GM23338 (cell line): ENCODE results near the gene HPS3. TPM values are rescaled to one million over a fixed set of nuclear protein-coding genes. Genes with fewer than 3 reads are reported as not detected.
A peak's percentile ranks its signal among the peaks of the same experiment; 100 is the strongest.

Experiments
- ATAC-seq: fragments of 200-7000 bp; cut with Tn5 transposase; 3 replicates; pipeline ENCODE4 v1.9.1; 2020
- DNase-seq: peaks from one replicate; pipeline ENCODE4 v3.0.0-alpha.2; 2015; ENCODE audit warnings: low spot score
- H2AFZ ChIP-seq: fragments of 200-600 bp; sonication (generic); 2 replicates; pipeline ENCODE4 v1.8.0; 2016; ENCODE audit warnings: antibody characterized with exemption, mild to moderate bottlenecking, moderate library complexity
- H3F3A ChIP-seq: fragments of 200-600 bp; sonication (generic); replicated peaks from 2 replicates; pipeline ENCODE4 v1.8.0; 2017; ENCODE audit warnings: antibody characterized with exemption, mixed run types, low read depth
- H3K27ac ChIP-seq: fragments of 200-600 bp; sonication (generic); 2 replicates; pipeline ENCODE4 v1.6.1; 2016; ENCODE audit warnings: low read depth
- H3K27me3 ChIP-seq: fragments of 200-600 bp; sonication (generic); 2 replicates; pipeline ENCODE4 v1.8.0; 2016; ENCODE audit warnings: mild to moderate bottlenecking, mixed run types, moderate library complexity; ENCODE audit not compliant: insufficient read depth
- H3K36me3 ChIP-seq: fragments of 200-600 bp; sonication (generic); 2 replicates; pipeline ENCODE4 v1.8.0; 2016; ENCODE audit warnings: mild to moderate bottlenecking; ENCODE audit not compliant: insufficient read depth
- H3K4me1 ChIP-seq: fragments of 200-600 bp; sonication (generic); 2 replicates; pipeline ENCODE4 v1.8.0; 2016; ENCODE audit warnings: mild to moderate bottlenecking, moderate library complexity; ENCODE audit not compliant: insufficient read depth
- H3K4me2 ChIP-seq: fragments of 200-600 bp; sonication (generic); 2 replicates; pipeline ENCODE4 v1.7.1; 2017; ENCODE audit warnings: mixed run types
- H3K4me3 ChIP-seq: fragments of 200-600 bp; sonication (generic); 2 replicates; pipeline ENCODE4 v1.6.1; 2016; ENCODE audit warnings: mixed run types
- H3K79me2 ChIP-seq: fragments of 200-600 bp; sonication (generic); replicated peaks from 2 replicates; pipeline ENCODE4 v1.8.0; 2017; ENCODE audit warnings: mild to moderate bottlenecking; ENCODE audit not compliant: insufficient read depth
- H3K9me2 ChIP-seq: fragments of 200-600 bp; sonication (generic); 2 replicates; pipeline ENCODE4 v1.8.0; 2017; ENCODE audit not compliant: insufficient read depth
- H4K20me1 ChIP-seq: fragments of 200-600 bp; sonication (generic); replicated peaks from 2 replicates; pipeline ENCODE4 v1.8.0; 2017; ENCODE audit warnings: mild to moderate bottlenecking; ENCODE audit not compliant: insufficient read depth
- H3K27ac Mint-ChIP-seq: 2 replicates; pipeline ENCODE4 v1.8.0; 2020; ENCODE audit warnings: inconsistent platforms, mild to moderate bottlenecking, moderate library complexity, mixed read lengths
- H3K27me3 Mint-ChIP-seq: 3 replicates; pipeline ENCODE4 v1.8.0; 2022; ENCODE audit warnings: low read depth, mild to moderate bottlenecking, moderate library complexity, mixed read lengths, inconsistent platforms; ENCODE audit not compliant: insufficient read depth, poor library complexity
- H3K36me3 Mint-ChIP-seq: 3 replicates; pipeline ENCODE4 v1.8.0; 2021; ENCODE audit warnings: low read depth, mild to moderate bottlenecking, inconsistent platforms, moderate library complexity, mixed read lengths
- H3K4me1 Mint-ChIP-seq: 3 replicates; pipeline ENCODE4 v1.8.0; 2020; ENCODE audit warnings: mild to moderate bottlenecking, inconsistent platforms, mixed read lengths
- H3K4me3 Mint-ChIP-seq: 3 replicates; pipeline ENCODE4 v1.8.0; 2021; ENCODE audit warnings: moderate library complexity, mild to moderate bottlenecking, inconsistent platforms, mixed read lengths
- H3K9me3 Mint-ChIP-seq: 3 replicates; pipeline ENCODE4 v1.8.0; 2020; ENCODE audit warnings: moderate library complexity, mild to moderate bottlenecking, inconsistent platforms, mixed read lengths
- CREB1 ChIP-seq: fragments of 250-450 bp; sonication (Bioruptor Pico); IDR thresholded peaks from 2 replicates; pipeline ENCODE4 v1.5.0; 2020; ENCODE audit warnings: low read depth, mild to moderate bottlenecking, moderate library complexity
- EZH2 ChIP-seq: fragments of 200-600 bp; sonication (generic); IDR thresholded peaks from one replicate; pipeline ENCODE4 v1.8.0; 2017; ENCODE audit warnings: antibody characterized with exemption, mild to moderate bottlenecking, low read depth; ENCODE audit not compliant: unreplicated experiment
- EZH2phosphoT487 ChIP-seq: fragments of 200-600 bp; sonication (generic); IDR thresholded peaks from one replicate; pipeline ENCODE4 v1.8.1; 2018; ENCODE audit warnings: antibody characterized with exemption; ENCODE audit not compliant: unreplicated experiment
- JUNB ChIP-seq: IDR thresholded peaks from one replicate; pipeline ENCODE4 v1.6.1; 2016; ENCODE audit warnings: antibody characterized with exemption; ENCODE audit not compliant: unreplicated experiment
- NANOG ChIP-seq: IDR thresholded peaks from 2 replicates; pipeline ENCODE4 v1.6.1; 2016; ENCODE audit warnings: antibody characterized with exemption, borderline replicate concordance
- POLR2AphosphoS5 ChIP-seq: IDR thresholded peaks from 2 replicates; pipeline ENCODE4 v1.6.1; 2016; ENCODE audit warnings: antibody characterized with exemption, low read depth
- STAT1 ChIP-seq: IDR thresholded peaks from one replicate; pipeline ENCODE4 v1.6.1; 2016; ENCODE audit warnings: antibody characterized with exemption; ENCODE audit not compliant: unreplicated experiment
- ZNF114 ChIP-seq: fragments of 250-450 bp; sonication (Bioruptor Pico); IDR thresholded peaks from 2 replicates; pipeline ENCODE4 v1.5.0; 2020; ENCODE audit warnings: mild to moderate bottlenecking, moderate library complexity
- ZNF331 ChIP-seq: fragments of 250-450 bp; sonication (Bioruptor Pico); IDR thresholded peaks from 2 replicates; pipeline ENCODE4 v1.5.0; 2020; ENCODE audit warnings: low read depth, mild to moderate bottlenecking, moderate library complexity
- polyA plus RNA-seq: library from polyadenylated mRNA; unstranded; fragments of >200 nt; fragmentation: Nextera tagmentation; extraction: Ambion mirVana; gene quantifications from 2 replicates; pipeline ENCODE4 v1.2.1, GENCODE V29; 2016
- total RNA-seq: library from RNA; depleted of rRNA; stranded (reverse); fragments of >200 nt; shearing (Covaris generic); gene quantifications from 2 replicates; pipeline ENCODE4 v1.2.3, GENCODE V29; 2014
- TF ChIP-seq, protein P1 (sequence below), 2 experiments: fragments of 200-600 bp in 1 of 2; sonication (generic) in 1 of 2; conservative IDR thresholded peaks; 2 replicates each; pipeline versions ENCODE4 v1.5.1 to v1.6.1; 2016 to 2017; ENCODE audit warnings: antibody characterized with exemption in 2 of 2, low read depth in 2 of 2, mild to moderate bottlenecking in 2 of 2, moderate library complexity in 1 of 2
- TF ChIP-seq, protein P2 (sequence below): IDR thresholded peaks from one replicate; pipeline ENCODE4 v1.6.1; 2018; ENCODE audit warnings: antibody characterized with exemption; ENCODE audit not compliant: unreplicated experiment
- TF ChIP-seq, protein P3 (sequence below): fragments of 250-450 bp; sonication (Bioruptor Pico); IDR thresholded peaks from 2 replicates; pipeline ENCODE4 v1.5.0; 2020; ENCODE audit warnings: mild to moderate bottlenecking, moderate library complexity
- TF ChIP-seq, protein P4 (sequence below): IDR thresholded peaks from 2 replicates; pipeline ENCODE4 v1.6.1; 2016; ENCODE audit warnings: antibody characterized with exemption

Gene HPS3
- total and polyA plus RNA-seq, 2 experiments from 2014 or later: 41.7 to 66.8 TPM

DNA sequence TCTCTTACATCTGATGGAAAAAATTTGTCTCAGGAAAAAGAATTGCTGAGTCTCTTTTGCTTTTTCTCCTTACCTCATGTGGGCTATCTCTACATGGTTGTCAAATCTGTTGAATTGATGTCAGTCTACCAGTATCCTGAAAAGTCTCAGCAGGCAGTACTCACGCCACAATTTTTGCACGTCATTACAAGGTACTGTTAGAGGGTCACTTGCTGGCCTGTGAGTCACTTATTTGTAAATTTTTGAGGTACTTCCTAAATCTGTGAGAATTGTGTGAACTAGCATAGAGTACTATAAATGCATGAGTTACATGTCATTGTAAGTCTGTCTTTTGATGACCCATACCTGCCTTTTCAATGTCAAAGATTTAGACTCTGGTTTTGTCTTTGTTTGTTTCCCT is 15.9 kb downstream of the HPS3 start:
- Histone ChIP-seq H3K27ac (peak overlapping the region; percentile 7), H3K79me2 (no peaks in the 10 kb centered on the region), H3K9me2 (no peaks in the 10 kb centered on the region), H3F3A (peaks cover 8% of the 10 kb centered on the region; the same call in 1 of the 2 replicates), H3K27me3 (no peaks in the 10 kb centered on the region), H4K20me1 (no peaks in the 10 kb centered on the region), H3K36me3 (peaks cover 32% of the 10 kb centered on the region), H2AFZ (no peak overlapping the region), H3K4me2 (no peak overlapping the region), H3K4me3 (no peak overlapping the region), H3K4me1 (no peaks in the 10 kb centered on the region)
- no peaks in the 10 kb centered on the region for H3K9me3 Mint-ChIP-seq
- no peak overlapping the region for H3K27ac Mint-ChIP-seq
- no peak for TF ChIP-seq ZNF331 (CRISPR knock-in tag)
- TF ChIP-seq JUNB: no peak
- TF ChIP-seq ZNF114 (CRISPR knock-in tag): no peak
- TF ChIP-seq, protein P1, sequence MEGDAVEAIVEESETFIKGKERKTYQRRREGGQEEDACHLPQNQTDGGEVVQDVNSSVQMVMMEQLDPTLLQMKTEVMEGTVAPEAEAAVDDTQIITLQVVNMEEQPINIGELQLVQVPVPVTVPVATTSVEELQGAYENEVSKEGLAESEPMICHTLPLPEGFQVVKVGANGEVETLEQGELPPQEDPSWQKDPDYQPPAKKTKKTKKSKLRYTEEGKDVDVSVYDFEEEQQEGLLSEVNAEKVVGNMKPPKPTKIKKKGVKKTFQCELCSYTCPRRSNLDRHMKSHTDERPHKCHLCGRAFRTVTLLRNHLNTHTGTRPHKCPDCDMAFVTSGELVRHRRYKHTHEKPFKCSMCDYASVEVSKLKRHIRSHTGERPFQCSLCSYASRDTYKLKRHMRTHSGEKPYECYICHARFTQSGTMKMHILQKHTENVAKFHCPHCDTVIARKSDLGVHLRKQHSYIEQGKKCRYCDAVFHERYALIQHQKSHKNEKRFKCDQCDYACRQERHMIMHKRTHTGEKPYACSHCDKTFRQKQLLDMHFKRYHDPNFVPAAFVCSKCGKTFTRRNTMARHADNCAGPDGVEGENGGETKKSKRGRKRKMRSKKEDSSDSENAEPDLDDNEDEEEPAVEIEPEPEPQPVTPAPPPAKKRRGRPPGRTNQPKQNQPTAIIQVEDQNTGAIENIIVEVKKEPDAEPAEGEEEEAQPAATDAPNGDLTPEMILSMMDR (conservative IDR thresholded peaks at IDR 0.05; ENCODE audit: low read depth in 2 of 2): no peak
- no peak for TF ChIP-seq EZH2phosphoT487
- no peak for TF ChIP-seq STAT1
- TF ChIP-seq, protein P2, sequence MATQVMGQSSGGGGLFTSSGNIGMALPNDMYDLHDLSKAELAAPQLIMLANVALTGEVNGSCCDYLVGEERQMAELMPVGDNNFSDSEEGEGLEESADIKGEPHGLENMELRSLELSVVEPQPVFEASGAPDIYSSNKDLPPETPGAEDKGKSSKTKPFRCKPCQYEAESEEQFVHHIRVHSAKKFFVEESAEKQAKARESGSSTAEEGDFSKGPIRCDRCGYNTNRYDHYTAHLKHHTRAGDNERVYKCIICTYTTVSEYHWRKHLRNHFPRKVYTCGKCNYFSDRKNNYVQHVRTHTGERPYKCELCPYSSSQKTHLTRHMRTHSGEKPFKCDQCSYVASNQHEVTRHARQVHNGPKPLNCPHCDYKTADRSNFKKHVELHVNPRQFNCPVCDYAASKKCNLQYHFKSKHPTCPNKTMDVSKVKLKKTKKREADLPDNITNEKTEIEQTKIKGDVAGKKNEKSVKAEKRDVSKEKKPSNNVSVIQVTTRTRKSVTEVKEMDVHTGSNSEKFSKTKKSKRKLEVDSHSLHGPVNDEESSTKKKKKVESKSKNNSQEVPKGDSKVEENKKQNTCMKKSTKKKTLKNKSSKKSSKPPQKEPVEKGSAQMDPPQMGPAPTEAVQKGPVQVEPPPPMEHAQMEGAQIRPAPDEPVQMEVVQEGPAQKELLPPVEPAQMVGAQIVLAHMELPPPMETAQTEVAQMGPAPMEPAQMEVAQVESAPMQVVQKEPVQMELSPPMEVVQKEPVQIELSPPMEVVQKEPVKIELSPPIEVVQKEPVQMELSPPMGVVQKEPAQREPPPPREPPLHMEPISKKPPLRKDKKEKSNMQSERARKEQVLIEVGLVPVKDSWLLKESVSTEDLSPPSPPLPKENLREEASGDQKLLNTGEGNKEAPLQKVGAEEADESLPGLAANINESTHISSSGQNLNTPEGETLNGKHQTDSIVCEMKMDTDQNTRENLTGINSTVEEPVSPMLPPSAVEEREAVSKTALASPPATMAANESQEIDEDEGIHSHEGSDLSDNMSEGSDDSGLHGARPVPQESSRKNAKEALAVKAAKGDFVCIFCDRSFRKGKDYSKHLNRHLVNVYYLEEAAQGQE: no peak
- TF ChIP-seq NANOG: no peak
- no peak for TF ChIP-seq POLR2AphosphoS5
- no peak for TF ChIP-seq CREB1 (CRISPR knock-in tag)
- TF ChIP-seq, protein P3, sequence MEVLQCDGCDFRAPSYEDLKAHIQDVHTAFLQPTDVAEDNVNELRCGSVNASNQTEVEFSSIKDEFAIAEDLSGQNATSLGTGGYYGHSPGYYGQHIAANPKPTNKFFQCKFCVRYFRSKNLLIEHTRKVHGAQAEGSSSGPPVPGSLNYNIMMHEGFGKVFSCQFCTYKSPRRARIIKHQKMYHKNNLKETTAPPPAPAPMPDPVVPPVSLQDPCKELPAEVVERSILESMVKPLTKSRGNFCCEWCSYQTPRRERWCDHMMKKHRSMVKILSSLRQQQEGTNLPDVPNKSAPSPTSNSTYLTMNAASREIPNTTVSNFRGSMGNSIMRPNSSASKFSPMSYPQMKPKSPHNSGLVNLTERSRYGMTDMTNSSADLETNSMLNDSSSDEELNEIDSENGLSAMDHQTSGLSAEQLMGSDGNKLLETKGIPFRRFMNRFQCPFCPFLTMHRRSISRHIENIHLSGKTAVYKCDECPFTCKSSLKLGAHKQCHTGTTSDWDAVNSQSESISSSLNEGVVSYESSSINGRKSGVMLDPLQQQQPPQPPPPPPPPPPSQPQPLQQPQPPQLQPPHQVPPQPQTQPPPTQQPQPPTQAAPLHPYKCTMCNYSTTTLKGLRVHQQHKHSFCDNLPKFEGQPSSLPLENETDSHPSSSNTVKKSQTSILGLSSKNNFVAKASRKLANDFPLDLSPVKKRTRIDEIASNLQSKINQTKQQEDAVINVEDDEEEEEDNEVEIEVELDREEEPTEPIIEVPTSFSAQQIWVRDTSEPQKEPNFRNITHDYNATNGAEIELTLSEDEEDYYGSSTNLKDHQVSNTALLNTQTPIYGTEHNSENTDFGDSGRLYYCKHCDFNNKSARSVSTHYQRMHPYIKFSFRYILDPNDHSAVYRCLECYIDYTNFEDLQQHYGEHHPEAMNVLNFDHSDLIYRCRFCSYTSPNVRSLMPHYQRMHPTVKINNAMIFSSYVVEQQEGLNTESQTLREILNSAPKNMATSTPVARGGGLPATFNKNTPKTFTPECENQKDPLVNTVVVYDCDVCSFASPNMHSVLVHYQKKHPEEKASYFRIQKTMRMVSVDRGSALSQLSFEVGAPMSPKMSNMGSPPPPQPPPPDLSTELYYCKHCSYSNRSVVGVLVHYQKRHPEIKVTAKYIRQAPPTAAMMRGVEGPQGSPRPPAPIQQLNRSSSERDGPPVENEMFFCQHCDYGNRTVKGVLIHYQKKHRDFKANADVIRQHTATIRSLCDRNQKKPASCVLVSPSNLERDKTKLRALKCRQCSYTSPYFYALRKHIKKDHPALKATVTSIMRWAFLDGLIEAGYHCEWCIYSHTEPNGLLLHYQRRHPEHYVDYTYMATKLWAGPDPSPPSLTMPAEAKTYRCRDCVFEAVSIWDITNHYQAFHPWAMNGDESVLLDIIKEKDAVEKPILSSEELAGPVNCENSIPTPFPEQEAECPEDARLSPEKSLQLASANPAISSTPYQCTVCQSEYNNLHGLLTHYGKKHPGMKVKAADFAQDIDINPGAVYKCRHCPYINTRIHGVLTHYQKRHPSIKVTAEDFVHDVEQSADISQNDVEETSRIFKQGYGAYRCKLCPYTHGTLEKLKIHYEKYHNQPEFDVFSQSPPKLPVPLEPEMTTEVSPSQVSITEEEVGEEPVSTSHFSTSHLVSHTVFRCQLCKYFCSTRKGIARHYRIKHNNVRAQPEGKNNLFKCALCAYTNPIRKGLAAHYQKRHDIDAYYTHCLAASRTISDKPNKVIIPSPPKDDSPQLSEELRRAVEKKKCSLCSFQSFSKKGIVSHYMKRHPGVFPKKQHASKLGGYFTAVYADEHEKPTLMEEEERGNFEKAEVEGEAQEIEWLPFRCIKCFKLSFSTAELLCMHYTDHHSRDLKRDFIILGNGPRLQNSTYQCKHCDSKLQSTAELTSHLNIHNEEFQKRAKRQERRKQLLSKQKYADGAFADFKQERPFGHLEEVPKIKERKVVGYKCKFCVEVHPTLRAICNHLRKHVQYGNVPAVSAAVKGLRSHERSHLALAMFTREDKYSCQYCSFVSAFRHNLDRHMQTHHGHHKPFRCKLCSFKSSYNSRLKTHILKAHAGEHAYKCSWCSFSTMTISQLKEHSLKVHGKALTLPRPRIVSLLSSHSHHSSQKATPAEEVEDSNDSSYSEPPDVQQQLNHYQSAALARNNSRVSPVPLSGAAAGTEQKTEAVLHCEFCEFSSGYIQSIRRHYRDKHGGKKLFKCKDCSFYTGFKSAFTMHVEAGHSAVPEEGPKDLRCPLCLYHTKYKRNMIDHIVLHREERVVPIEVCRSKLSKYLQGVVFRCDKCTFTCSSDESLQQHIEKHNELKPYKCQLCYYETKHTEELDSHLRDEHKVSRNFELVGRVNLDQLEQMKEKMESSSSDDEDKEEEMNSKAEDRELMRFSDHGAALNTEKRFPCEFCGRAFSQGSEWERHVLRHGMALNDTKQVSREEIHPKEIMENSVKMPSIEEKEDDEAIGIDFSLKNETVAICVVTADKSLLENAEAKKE (CRISPR knock-in tag): no peak
- TF ChIP-seq, protein P4, sequence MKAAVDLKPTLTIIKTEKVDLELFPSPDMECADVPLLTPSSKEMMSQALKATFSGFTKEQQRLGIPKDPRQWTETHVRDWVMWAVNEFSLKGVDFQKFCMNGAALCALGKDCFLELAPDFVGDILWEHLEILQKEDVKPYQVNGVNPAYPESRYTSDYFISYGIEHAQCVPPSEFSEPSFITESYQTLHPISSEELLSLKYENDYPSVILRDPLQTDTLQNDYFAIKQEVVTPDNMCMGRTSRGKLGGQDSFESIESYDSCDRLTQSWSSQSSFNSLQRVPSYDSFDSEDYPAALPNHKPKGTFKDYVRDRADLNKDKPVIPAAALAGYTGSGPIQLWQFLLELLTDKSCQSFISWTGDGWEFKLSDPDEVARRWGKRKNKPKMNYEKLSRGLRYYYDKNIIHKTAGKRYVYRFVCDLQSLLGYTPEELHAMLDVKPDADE: no peak
- TF ChIP-seq EZH2: no peak
- no peak overlapping the region for H3K4me3 Mint-ChIP-seq
- H3K4me1 Mint-ChIP-seq: peaks cover 4% of the 10 kb centered on the region; the same call in 2 of the 3 replicates
- H3K27me3 Mint-ChIP-seq: no peaks in the 10 kb centered on the region
- H3K36me3 Mint-ChIP-seq: peaks cover 52% of the 10 kb centered on the region
- DNase-seq (no peak), ATAC-seq (no peak)
